K562 (cell line): ENCODE results near the gene SMG6. TPM values are rescaled to one million over a fixed set of nuclear protein-coding genes. Genes with fewer than 3 reads are reported as not detected.

Experiments
- ATAC-seq: fragments of 200-7000 bp; cut with Tn5 transposase; 3 replicates; pipeline ENCODE4 v1.9.1; 2020; ENCODE audit warnings: moderate library complexity
- BruUV-seq: library from RNA; stranded (reverse); fragments of 400-500 nt; replicated peaks from 2 replicates; lab custom pipeline; 2021; lab: Mats Ljungman, UMichigan
- CTCF ChIA-PET: fragments of 300-600 bp; formaldehyde crosslinking; extraction: SDS; loops from one replicate; lab custom pipeline; 2021; ENCODE audit warnings: low intra/inter-chr PET ratio; lab: Yijun Ruan, JAX
- POLR2A ChIA-PET: fragments of 300-600, 350-650 bp; sonication (Branson Sonifier 250); formaldehyde crosslinking; extraction: SDS; loops from one replicate; lab custom pipeline; 2021; ENCODE audit warnings: antibody characterized with exemption, inconsistent platforms; lab: Yijun Ruan, JAX
- DNase-seq, 4 experiments: peaks; one replicate each; pipeline versions ENCODE4 v3.0.0 to v3.0.0-alpha.2; 2011 to 2018; ENCODE audit warnings: low spot score in 3 of 4, mixed read lengths in 3 of 4; ENCODE audit errors: extremely low read depth in 1 of 4
- FAIRE-seq: peaks from 2 replicates; lab custom pipeline; 2011; peaks lifted over from hg19 to GRCh38; lab: Jason Lieb, UNC
- H2AFZ ChIP-seq: 2 replicates; pipeline ENCODE4 v1.6.0; 2011; ENCODE audit warnings: low read depth, low read length, control low read depth, inconsistent platforms
- H3K27ac ChIP-seq: fragments of 200-600 bp; 3 replicates; pipeline ENCODE4 v1.8.0; 2011; ENCODE audit warnings: low read depth, mild to moderate bottlenecking, control low read depth, inconsistent platforms, low read length, moderate library complexity, mixed read lengths; ENCODE audit errors: extremely low read depth
- H3K27me3 ChIP-seq, 2 experiments: fragments of 300-600 bp in 1 of 2; 2 replicates in 1 of 2; 3 replicates in 1 of 2; pipeline versions ENCODE4 v1.6.0 to v1.8.0; 2011; ENCODE audit warnings: inconsistent platforms in 2 of 2, low read length in 2 of 2, mild to moderate bottlenecking in 1 of 2, mixed read lengths in 1 of 2, moderate library complexity in 1 of 2; ENCODE audit not compliant: control insufficient read depth in 2 of 2, insufficient read depth in 2 of 2
- H3K36me3 ChIP-seq: fragments of 300-600 bp; 3 replicates; pipeline ENCODE4 v1.8.0; 2011; ENCODE audit warnings: mild to moderate bottlenecking, low read length, inconsistent platforms; ENCODE audit not compliant: control insufficient read depth, insufficient read depth
- H3K4me1 ChIP-seq, 2 experiments: fragments of 200-600 bp in 1 of 2; replicated peaks in 1 of 2; 2 replicates in 1 of 2; 3 replicates in 1 of 2; pipeline versions ENCODE4 v1.5.1 to v1.8.0; 2011; ENCODE audit warnings: inconsistent platforms in 2 of 2, low read length in 2 of 2, mild to moderate bottlenecking in 1 of 2, mixed read lengths in 1 of 2, moderate library complexity in 1 of 2; ENCODE audit not compliant: control insufficient read depth in 2 of 2, insufficient read depth in 2 of 2
- H3K4me2 ChIP-seq: 2 replicates; pipeline ENCODE4 v1.6.1; 2011; ENCODE audit warnings: low read length, control low read depth, inconsistent platforms, mixed read lengths; ENCODE audit not compliant: insufficient read depth
- H3K4me3 ChIP-seq: fragments of 200-600 bp; sonication (generic), shearing (Covaris generic); 2 replicates; pipeline ENCODE4 v1.5.1; 2016; ENCODE audit warnings: control low read depth, inconsistent platforms
- H3K79me2 ChIP-seq: fragments of 200-600 bp; 3 replicates; pipeline ENCODE4 v1.8.0; 2011; ENCODE audit warnings: low read length, inconsistent platforms; ENCODE audit not compliant: control insufficient read depth, insufficient read depth
- H3K9ac ChIP-seq, 2 experiments: 2 replicates each; pipeline versions ENCODE4 v1.6.0 to v1.6.1; 2011; ENCODE audit warnings: low read depth in 2 of 2, low read length in 2 of 2, control low read depth in 1 of 2, inconsistent platforms in 1 of 2, mild to moderate bottlenecking in 1 of 2, mixed read lengths in 1 of 2; ENCODE audit not compliant: insufficient read depth in 1 of 2
- H3K9me1 ChIP-seq: one replicate; pipeline ENCODE4 v1.6.0; 2011; ENCODE audit warnings: inconsistent platforms, mild to moderate bottlenecking, low read length, moderate library complexity; ENCODE audit not compliant: control insufficient read depth, insufficient read depth
- H3K9me3 ChIP-seq: replicated peaks from 2 replicates; pipeline ENCODE4 v1.5.1; 2011; ENCODE audit warnings: low read depth, low read length, inconsistent platforms; ENCODE audit not compliant: control insufficient read depth, insufficient read depth
- H4K20me1 ChIP-seq: replicated peaks from 2 replicates; pipeline ENCODE4 v1.6.1; 2011; ENCODE audit warnings: low read length, inconsistent platforms, mixed read lengths; ENCODE audit not compliant: control insufficient read depth, insufficient read depth
- ZFX ChIP-seq: sonication (generic); formaldehyde crosslinking; IDR thresholded peaks from 2 replicates; pipeline ENCODE4 v1.8.0; 2022; ENCODE audit warnings: mild to moderate bottlenecking, missing genetic modification reagents, moderate library complexity
- ZNF644 ChIP-seq: fragments of 200-800 bp; sonication (Bioruptor generic); IDR thresholded peaks from 2 replicates; pipeline ENCODE4 v1.6.1; 2016; ENCODE audit warnings: low read depth, missing genetic modification characterization, missing compliant biosample characterization
- WGBS: fragments of 100-300 bp; shearing (Covaris generic); methylation state at CpG from one replicate; pipeline ENCODE4 v1.1.6; 2016; ENCODE audit warnings: low coverage, mixed read lengths; ENCODE audit not compliant: insufficient coverage; ENCODE audit errors: missing lambda C conversion rate; 5-methylcytosine and 5-hydroxymethylcytosine counted together
- in situ Hi-C: fragments of 300-500 bp; cut with MboI; formaldehyde crosslinking; loops from 4 replicates; pipeline ENCODE4 v1.15.0; 2018; ENCODE audit warnings: inconsistent platforms, mixed read lengths
- intact Hi-C: fragments of 100-400 bp; cut with micrococcal nuclease; formaldehyde crosslinking; loops from 2 replicates; pipeline ENCODE4 v1.14.2; 2022
- polyA plus RNA-seq, 8 experiments: library from polyadenylated mRNA; depleted of rRNA in 4 of 8; stranded (reverse) in 5 of 8; unstranded in 3 of 8; fragments of >200 nt; fragmentation: Nextera tagmentation in 2 of 8; fragmentation: Illumina TruSeq in 1 of 8; extraction: Ambion mirVana in 2 of 8; extraction: Trizol in 1 of 8; gene quantifications; 2 replicates each; pipeline versions ENCODE4 v1.2.1 to v1.2.3, GENCODE V29; 2011 to 2014; ENCODE audit warnings: inconsistent platforms in 1 of 8, missing spikeins in 1 of 8
- total RNA-seq, 7 experiments: library from RNA; depleted of rRNA in 6 of 7; stranded (reverse); fragments of >200 nt in 6 of 7; fragmentation: Illumina TruSeq in 2 of 7; extraction: Trizol in 2 of 7; gene quantifications; 2 replicates each; pipeline versions ENCODE4 v1.2.1 to v1.2.3, GENCODE V29; 2011 to 2021; ENCODE audit warnings: low replicate concordance in 1 of 7
- TF ChIP-seq, protein P1 (sequence below), 2 experiments: fragments of 200-800 bp in 1 of 2; sonication (Bioruptor generic) in 1 of 2; sonication (generic) in 1 of 2; formaldehyde crosslinking in 1 of 2; IDR thresholded peaks in 1 of 2; conservative IDR thresholded peaks in 1 of 2; 2 replicates each; pipeline versions ENCODE4 v1.5.0 to v1.6.1; 2016 to 2020; ENCODE audit warnings: missing compliant biosample characterization in 1 of 2, missing genetic modification characterization in 1 of 2, missing genetic modification reagents in 1 of 2

Gene SMG6
- total and polyA plus RNA-seq, 9 of the 15 experiments (the other 6 are each of a cell fraction or from before 2014, with no cell fraction given): 0.44 to 13.9 (median 6.0) TPM

DNA sequence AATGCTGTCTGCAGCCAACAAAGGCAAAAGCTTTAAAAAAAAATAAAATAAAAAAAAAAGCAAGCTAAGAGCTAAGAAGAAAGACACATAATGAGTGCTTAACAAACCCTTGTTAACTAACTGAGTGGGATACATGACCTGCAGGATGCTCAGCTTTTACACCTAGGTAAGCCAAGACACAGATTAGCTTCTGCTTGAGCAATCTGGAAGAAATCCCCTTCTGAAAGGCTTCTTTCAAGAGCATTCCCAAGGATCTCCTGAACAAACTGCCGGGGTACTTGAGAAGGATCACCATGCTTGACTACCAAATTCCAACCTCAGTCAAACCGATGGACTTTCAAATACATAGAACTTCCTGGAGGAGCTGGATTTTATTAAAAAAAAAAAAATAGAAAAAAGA is 92.9 kb downstream of the SMG6 start:
- no peak overlapping the region for H3K4me2 ChIP-seq
- no peaks in the 10 kb centered on the region for H4K20me1 ChIP-seq
- 0 out of 3 replicates have a peak, but pooled peaks cover 4% of the 10 kb centered on the region for H3K79me2 ChIP-seq
- POLR2A ChIA-PET: no interaction called here
- CTCF ChIA-PET: no interaction called here
- H2AFZ ChIP-seq: no peak overlapping the region
- intact Hi-C loops: no loop called here
- no peak for TF ChIP-seq ZNF644 (tag)
- no peak for TF ChIP-seq ZFX (CRISPR knock-in tag)
- TF ChIP-seq, protein P1, sequence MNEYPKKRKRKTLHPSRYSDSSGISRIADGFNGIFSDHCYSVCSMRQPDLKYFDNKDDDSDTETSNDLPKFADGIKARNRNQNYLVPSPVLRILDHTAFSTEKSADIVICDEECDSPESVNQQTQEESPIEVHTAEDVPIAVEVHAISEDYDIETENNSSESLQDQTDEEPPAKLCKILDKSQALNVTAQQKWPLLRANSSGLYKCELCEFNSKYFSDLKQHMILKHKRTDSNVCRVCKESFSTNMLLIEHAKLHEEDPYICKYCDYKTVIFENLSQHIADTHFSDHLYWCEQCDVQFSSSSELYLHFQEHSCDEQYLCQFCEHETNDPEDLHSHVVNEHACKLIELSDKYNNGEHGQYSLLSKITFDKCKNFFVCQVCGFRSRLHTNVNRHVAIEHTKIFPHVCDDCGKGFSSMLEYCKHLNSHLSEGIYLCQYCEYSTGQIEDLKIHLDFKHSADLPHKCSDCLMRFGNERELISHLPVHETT (CRISPR knock-in tag; conservative IDR thresholded peaks at IDR 0.05 in 1 of 2, IDR thresholded peaks at IDR 0.05 in 1 of 2): no peak
- no peaks in the 10 kb centered on the region for H3K27me3 ChIP-seq
- H3K9ac ChIP-seq: no peak overlapping the region
- H3K9me3 ChIP-seq: no peaks in the 10 kb centered on the region
- ATAC-seq: no peak
- H3K36me3 ChIP-seq: peaks cover 9% of the 10 kb centered on the region; the same call in 2 of the 3 replicates
- FAIRE-seq: no peak
- BruUV-seq: no TSS peak
- H3K4me3 ChIP-seq: no peak overlapping the region
- WGBS: 87% methylated on average over 2 of the region's 2 CpGs
- H3K27ac ChIP-seq: no peak overlapping the region
- peaks cover 6% of the 10 kb centered on the region in 2 experiments; a peak in 3 of 5 replicates for H3K4me1 ChIP-seq
- DNase-seq: no peak
- H3K9me1 ChIP-seq: no peaks in the 10 kb centered on the region
- in situ Hi-C loops: no loop called here
